Breast epithelium (tissue), 3 donors: ENCODE measurements around the gene TSEN15.

Experiments used
- POLR2A ChIP-seq: fragments of 450-650 bp; IDR thresholded peaks from one replicate; pipeline ENCODE4 v1.6.1; 2016; ENCODE audit warnings: antibody characterized with exemption, mild to moderate bottlenecking, moderate library complexity
- TF ChIP-seq, protein P1 (sequence below), 3 donors: fragments of 450-650 bp; IDR thresholded peaks; one replicate each; pipeline ENCODE4 v1.5.1; 2016 to 2017; ENCODE audit warnings: antibody characterized with exemption in 3 of 3, mild to moderate bottlenecking in 3 of 3, moderate library complexity in 3 of 3

DNA sequence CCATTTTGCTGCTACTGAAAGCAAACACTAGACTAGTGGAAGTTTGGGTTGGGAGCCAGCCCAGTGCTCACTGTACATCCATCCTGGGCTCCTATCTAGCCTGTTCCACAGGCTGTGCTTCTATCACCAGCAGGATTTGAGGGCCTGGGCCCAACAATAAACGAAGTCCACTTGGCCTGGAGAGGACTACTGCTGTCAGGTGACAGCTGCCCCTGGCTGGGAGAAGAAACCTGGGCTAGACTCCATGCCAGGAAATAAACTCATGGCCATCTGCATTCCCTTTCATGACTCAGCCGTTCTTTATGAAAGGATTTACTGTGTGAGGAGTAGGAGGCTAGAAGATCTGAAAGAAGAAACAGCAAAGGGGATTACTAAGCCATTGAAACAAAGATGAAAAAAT, 49.5 kb upstream of the TSEN15 start:
- TF ChIP-seq, protein P1, sequence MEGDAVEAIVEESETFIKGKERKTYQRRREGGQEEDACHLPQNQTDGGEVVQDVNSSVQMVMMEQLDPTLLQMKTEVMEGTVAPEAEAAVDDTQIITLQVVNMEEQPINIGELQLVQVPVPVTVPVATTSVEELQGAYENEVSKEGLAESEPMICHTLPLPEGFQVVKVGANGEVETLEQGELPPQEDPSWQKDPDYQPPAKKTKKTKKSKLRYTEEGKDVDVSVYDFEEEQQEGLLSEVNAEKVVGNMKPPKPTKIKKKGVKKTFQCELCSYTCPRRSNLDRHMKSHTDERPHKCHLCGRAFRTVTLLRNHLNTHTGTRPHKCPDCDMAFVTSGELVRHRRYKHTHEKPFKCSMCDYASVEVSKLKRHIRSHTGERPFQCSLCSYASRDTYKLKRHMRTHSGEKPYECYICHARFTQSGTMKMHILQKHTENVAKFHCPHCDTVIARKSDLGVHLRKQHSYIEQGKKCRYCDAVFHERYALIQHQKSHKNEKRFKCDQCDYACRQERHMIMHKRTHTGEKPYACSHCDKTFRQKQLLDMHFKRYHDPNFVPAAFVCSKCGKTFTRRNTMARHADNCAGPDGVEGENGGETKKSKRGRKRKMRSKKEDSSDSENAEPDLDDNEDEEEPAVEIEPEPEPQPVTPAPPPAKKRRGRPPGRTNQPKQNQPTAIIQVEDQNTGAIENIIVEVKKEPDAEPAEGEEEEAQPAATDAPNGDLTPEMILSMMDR (IDR thresholded peaks at IDR 0.05) = no peak
- TF ChIP-seq POLR2A = no peak
